HG03045 (cell line): ENCODE results near the gene OR1S2.
"Not testable (repeated sequence)": the region's sequence is repeated elsewhere in the genome, so short reads cannot be mapped to it uniquely, and the experiment has no call there.

Source experiments
- ATAC-seq: cut with Tn5 transposase; IDR thresholded peaks from one replicate; pipeline ENCODE4 v1.9.1; 2021; ENCODE audit warnings: mild to moderate bottlenecking, moderate library complexity; ENCODE audit not compliant: unreplicated experiment

The OR1S2 gene

GRCh38 chr11:58204042-58204441 lies at the start of gene OR1S2:
TSS of gene OR1S2 (minus strand) at chr11:58204142. CDS start at chr11:58204142, 0 bp downstream.
- ATAC-seq = no peak

- ATAC-seq = no peak
Observed at GRCh38 chr11:58243954-58244353, 40.0 kb upstream of the OR1S2 start.

- no peak for ATAC-seq
Observed at GRCh38 chr11:58227956-58228615, 24.1 kb upstream of the OR1S2 start.

DNA sequence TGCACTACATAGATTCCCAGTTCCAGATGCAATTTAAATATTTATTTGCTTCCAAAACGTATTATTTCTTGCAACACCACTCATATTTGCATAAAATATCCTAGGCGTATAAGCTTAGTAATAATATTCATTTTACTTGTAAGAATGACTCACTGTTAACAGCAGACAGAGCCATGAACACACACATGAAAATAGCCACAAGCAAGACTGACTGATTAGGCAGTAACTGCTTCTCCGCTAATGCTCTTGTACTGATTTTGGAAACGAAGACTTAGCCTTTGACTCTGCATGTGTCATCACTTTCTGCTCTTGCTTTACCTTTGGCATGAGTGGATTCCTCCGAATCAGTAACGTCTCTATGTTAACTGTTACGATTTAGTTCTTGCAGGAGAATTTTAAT lies 18.8 kb upstream of the OR1S2 start:
- no peak for ATAC-seq

GRCh38 chr11:58216476-58216875 lies 12.5 kb upstream of the OR1S2 start:
- ATAC-seq = no peak

DNA sequence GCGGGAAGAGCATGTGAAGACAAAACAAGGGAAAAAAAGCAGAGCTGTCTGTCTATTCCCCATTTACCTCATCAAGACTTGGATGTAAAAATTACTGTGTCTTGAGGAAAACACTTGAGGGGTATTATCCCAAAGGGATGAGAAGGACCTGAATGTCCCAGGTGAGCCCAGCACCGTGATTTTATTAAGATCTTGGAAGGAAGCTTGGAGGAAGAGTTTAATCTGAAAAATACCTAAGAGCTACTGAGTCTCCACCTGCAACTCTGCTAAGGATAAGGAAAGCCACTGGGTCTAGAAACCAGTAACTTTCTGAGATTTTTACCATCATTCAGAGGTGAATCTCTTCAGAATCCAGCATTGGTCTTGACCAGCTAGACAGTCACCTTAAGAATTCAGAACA lies 8.5 kb upstream of the OR1S2 start, which contains the start of gene OR1S1:
TSS of gene OR1S1 (plus strand) at position 301 of the 400 bp plus-strand sequence.
- ATAC-seq = not testable (repeated sequence)

- no peak for ATAC-seq
Observed at GRCh38 chr11:58199271-58199670, 4.7 kb downstream of the OR1S2 start.

- no peak for ATAC-seq
Observed at GRCh38 chr11:58195939-58196338, 8.0 kb downstream of the OR1S2 start.

DNA sequence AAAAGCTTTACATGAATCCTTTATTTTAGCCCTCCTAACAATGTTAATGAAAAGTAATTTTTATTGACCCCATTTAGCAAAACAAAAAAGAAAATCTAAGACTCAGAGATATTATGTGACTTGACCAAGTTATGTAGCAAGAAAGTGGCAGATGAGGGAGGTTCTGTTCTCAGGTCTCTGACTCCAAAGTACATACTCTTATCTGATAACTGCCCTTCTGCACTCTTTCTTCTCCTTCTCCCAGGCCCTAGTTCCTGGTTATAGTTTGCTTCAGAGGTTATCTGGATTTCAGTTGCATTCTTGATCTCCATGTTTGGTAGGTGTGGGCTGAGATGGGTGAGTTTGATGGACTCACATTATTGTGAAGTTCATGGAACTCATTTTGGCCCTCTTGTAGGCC lies 10.6 kb downstream of the OR1S2 start:
- ATAC-seq = no peak

- no peak for ATAC-seq
Observed at GRCh38 chr11:58192229-58192628, 11.7 kb downstream of the OR1S2 start.

DNA sequence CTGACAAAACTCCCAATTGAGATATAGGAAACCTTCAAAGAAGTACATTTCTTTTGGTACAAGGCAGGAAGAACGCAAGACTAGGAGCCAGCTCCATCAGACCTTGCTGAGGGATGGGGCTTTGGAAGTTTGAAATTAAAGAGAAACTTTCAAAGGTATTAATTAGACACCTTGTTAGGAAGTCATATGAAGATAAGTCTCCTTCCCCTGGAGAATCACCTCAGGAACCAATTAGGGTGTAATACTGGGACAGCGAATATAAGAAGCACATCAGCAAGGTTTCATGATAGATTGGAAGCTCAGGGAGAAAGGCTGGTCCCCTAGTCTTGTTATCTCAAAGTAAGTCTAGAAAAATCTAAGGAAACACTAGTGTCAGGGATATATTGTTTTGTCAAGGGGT lies 15.2 kb downstream of the OR1S2 start, which contains the start of gene OR9Q2:
TSS of gene OR9Q2 (plus strand) at position 301 of the 400 bp plus-strand sequence. CDS start 1,421 bp downstream, outside the sequence.
- ATAC-seq = no peak

DNA sequence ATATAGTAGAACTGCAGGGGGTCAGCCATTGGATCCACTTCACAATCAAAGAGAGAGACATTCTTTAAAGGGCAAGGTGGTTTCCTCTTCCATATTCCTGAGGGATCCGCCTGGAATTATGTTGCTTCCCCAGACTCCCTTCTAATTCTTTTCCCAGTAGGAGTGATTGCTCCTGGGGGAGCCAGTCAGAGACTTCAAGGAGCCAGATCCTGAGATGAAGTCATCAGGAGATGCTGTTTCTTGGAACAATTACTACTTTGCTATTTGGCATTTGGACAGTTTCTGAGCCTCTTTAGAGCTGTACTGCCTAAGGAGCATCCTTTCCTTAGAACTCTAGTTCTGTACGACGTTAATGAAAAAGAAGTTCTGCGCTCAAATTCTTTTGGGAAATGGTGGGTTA lies 17.0 kb downstream of the OR1S2 start:
- no peak for ATAC-seq

DNA sequence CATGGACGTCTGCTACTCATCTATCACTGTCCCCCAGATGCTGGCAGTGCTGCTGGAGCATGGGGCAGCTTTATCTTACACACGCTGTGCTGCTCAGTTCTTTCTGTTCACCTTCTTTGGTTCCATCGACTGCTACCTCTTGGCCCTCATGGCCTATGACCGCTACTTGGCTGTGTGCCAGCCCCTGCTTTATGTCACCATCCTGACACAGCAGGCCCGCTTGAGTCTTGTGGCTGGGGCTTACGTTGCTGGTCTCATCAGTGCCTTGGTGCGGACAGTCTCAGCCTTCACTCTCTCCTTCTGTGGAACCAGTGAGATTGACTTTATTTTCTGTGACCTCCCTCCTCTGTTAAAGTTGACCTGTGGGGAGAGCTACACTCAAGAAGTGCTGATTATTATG lies 24.3 kb downstream of the OR1S2 start:
- no peak for ATAC-seq

GRCh38 chr11:58178444-58178843 lies 25.5 kb downstream of the OR1S2 start:
- no peak for ATAC-seq

GRCh38 chr11:58177409-58178054 lies 26.4 kb downstream of the OR1S2 start:
- ATAC-seq = no peak

- ATAC-seq = no peak
Observed at GRCh38 chr11:58165504-58166106, 38.3 kb downstream of the OR1S2 start.

GRCh38 chr11:58164990-58165389 lies 39.0 kb downstream of the OR1S2 start:
- no peak for ATAC-seq

- ATAC-seq = no peak
Observed at GRCh38 chr11:58164389-58164788, 39.6 kb downstream of the OR1S2 start.
